ENCODE results near the gene MCU. TPM values are rescaled to one million over a fixed set of nuclear protein-coding genes. Genes with fewer than 3 reads are reported as not detected.

Gene MCU
- total RNA-seq, 3 donors from 2014 or later (not counting 1 experiment from before 2014, with no cell fraction given), result 13.1 to 15.6 (median 14.1) TPM

- H3K27ac ChIP-seq (ENCODE audit: low read length), result no peak overlapping the region
- ATAC-seq (no peak), DNase-seq (no peak)
- intact Hi-C loops (cut with micrococcal nuclease), result no loop called here
- Mint-ChIP-seq H3K9me3 (no peaks in the 10 kb centered on the region), H3K27me3 (ENCODE audit: low read depth in 2 of 2) (no peaks in the 10 kb centered on the region), H3K36me3 (no peaks in the 10 kb centered on the region), H3K4me3 (no peak overlapping the region), H3K4me1 (peaks cover 0 to 5% of the 10 kb centered on the region in 2 donors), H3K27ac (no peak overlapping the region)
- no peaks in the 10 kb centered on the region for H3K27me3 ChIP-seq (ENCODE audit: control insufficient read depth, insufficient read depth, low read length)
- no peak for TF ChIP-seq CTCF (IDR thresholded peaks at IDR 0.05)
- H3K36me3 ChIP-seq (ENCODE audit: control insufficient read depth, insufficient read depth, low read length), result no peaks in the 10 kb centered on the region
- H3K9me3 ChIP-seq (ENCODE audit: control insufficient read depth, insufficient read depth, low read length), result no peaks in the 10 kb centered on the region
- WGBS (ENCODE audit: insufficient coverage), result 97% methylated on average over 3 of the region's 3 CpGs
- no peak overlapping the region for H3K4me3 ChIP-seq (ENCODE audit: low read length)
- no peaks in the 10 kb centered on the region for H3K4me1 ChIP-seq (ENCODE audit: control insufficient read depth, insufficient read depth, low read length)
These were observed 54.8 kb downstream of the MCU start for GRCh38 chr10:72746426-72747363.

GRCh38 chr10:72747521-72747920 is 55.6 kb downstream of the MCU start:
- Mint-ChIP-seq H3K27me3 (ENCODE audit: low read depth in 2 of 2) (no peaks in the 10 kb centered on the region), H3K4me3 (no peak overlapping the region), H3K9me3 (no peaks in the 10 kb centered on the region), H3K36me3 (no peaks in the 10 kb centered on the region), H3K4me1 (peaks cover 0 to 9% of the 10 kb centered on the region in 2 donors), H3K27ac (no peak overlapping the region)
- TF ChIP-seq CTCF (IDR thresholded peaks at IDR 0.05), result no peak
- Histone ChIP-seq H3K9me3 (ENCODE audit: control insufficient read depth, insufficient read depth, low read length) (no peaks in the 10 kb centered on the region), H3K27ac (ENCODE audit: low read length) (no peak overlapping the region), H3K4me3 (ENCODE audit: low read length) (no peak overlapping the region), H3K27me3 (ENCODE audit: control insufficient read depth, insufficient read depth, low read length) (no peaks in the 10 kb centered on the region), H3K4me1 (ENCODE audit: control insufficient read depth, insufficient read depth, low read length) (no peaks in the 10 kb centered on the region), H3K36me3 (ENCODE audit: control insufficient read depth, insufficient read depth, low read length) (no peaks in the 10 kb centered on the region)
- ATAC-seq, result no peak
- no peak for DNase-seq
- intact Hi-C loops (cut with micrococcal nuclease), result no loop called here
- WGBS (ENCODE audit: insufficient coverage), result 97% methylated on average over 6 of the region's 8 CpGs

- Mint-ChIP-seq H3K36me3 (no peaks in the 10 kb centered on the region), H3K4me3 (no peak overlapping the region), H3K9me3 (no peaks in the 10 kb centered on the region), H3K27ac (peak overlapping the region in 1 of 2 donors; percentile 13), H3K4me1 (peaks cover 18 to 32% of the 10 kb centered on the region in 2 donors), H3K27me3 (ENCODE audit: low read depth in 2 of 2) (no peaks in the 10 kb centered on the region)
- no peak for TF ChIP-seq CTCF (IDR thresholded peaks at IDR 0.05)
- Histone ChIP-seq H3K27ac (ENCODE audit: low read length) (no peak overlapping the region), H3K4me1 (ENCODE audit: control insufficient read depth, insufficient read depth, low read length) (peaks cover 12% of the 10 kb centered on the region), H3K9me3 (ENCODE audit: control insufficient read depth, insufficient read depth, low read length) (no peaks in the 10 kb centered on the region), H3K36me3 (ENCODE audit: control insufficient read depth, insufficient read depth, low read length) (no peaks in the 10 kb centered on the region), H3K27me3 (ENCODE audit: control insufficient read depth, insufficient read depth, low read length) (no peaks in the 10 kb centered on the region), H3K4me3 (ENCODE audit: low read length) (no peak overlapping the region)
- intact Hi-C loops (cut with micrococcal nuclease), result no loop called here
- DNase-seq, result no peak
- ATAC-seq, result peak in 2 of 3 donors; percentile 74 to 76
- WGBS (ENCODE audit: insufficient coverage), result 53% methylated on average over 3 of the region's 3 CpGs
These were observed 61.9 kb downstream of the MCU start for GRCh38 chr10:72753760-72754231.

Measured in natural killer cell (primary cell).